IgD-negative memory B cell (primary cell): ENCODE results near the gene RNF123. TPM values are rescaled to one million over a fixed set of nuclear protein-coding genes. Genes with fewer than 3 reads are reported as not detected.

ENCODE experiments used
- polyA plus RNA-seq: library from polyadenylated mRNA; unstranded; fragments of 300-500 nt; fragmentation: Illumina TruSeq; gene quantifications from one replicate; pipeline ENCODE4 v1.2.3, GENCODE V29; 2021

RNF123 gene
- polyA plus RNA-seq, 1 donor from 2014 or later: 19.7 TPM

Other genes starting within 250 kb of the RNF123 start
- 8.9 TPM for gene DAG1, start 219.3 kb upstream of the RNF123 start, polyA plus RNA-seq
- gene BSN, start 135.1 kb upstream of the RNF123 start, polyA plus RNA-seq: 0.05 TPM
- gene APEH, start 15.2 kb upstream of the RNF123 start, polyA plus RNA-seq: 84.5 TPM
- gene MST1, start 83 bp upstream of the RNF123 start, polyA plus RNA-seq: 1.3 TPM
- 1.5 TPM for gene AMIGO3, start 30.1 kb downstream of the RNF123 start, polyA plus RNA-seq
- gene GMPPB, start 34.4 kb downstream of the RNF123 start, polyA plus RNA-seq: 27.5 TPM
- gene IP6K1, start 97.0 kb downstream of the RNF123 start, polyA plus RNA-seq: 28.7 TPM
- gene CDHR4, start 110.3 kb downstream of the RNF123 start, polyA plus RNA-seq: not detected
- gene INKA1, start 113.7 kb downstream of the RNF123 start, polyA plus RNA-seq: 35.5 TPM
- gene UBA7, start 124.4 kb downstream of the RNF123 start, polyA plus RNA-seq: 61.5 TPM
- gene TRAIP, start 167.0 kb downstream of the RNF123 start, polyA plus RNA-seq: 5.4 TPM
- not detected for gene CAMKV, start 180.3 kb downstream of the RNF123 start, polyA plus RNA-seq
- gene MST1R, start 214.3 kb downstream of the RNF123 start, polyA plus RNA-seq: 1.2 TPM
- gene MON1A, start 240.3 kb downstream of the RNF123 start, polyA plus RNA-seq: 12.1 TPM